ENCODE results near the gene CELF3.

- TF ChIP-seq CTCF (IDR thresholded peaks at IDR 0.05) (no peak), POLR2AphosphoS5 (IDR thresholded peaks at IDR 0.05) (no peak)
Measured at GRCh38 chr1:151689494-151689893, 27.1 kb downstream of the CELF3 start.

Data from suprapubic skin (tissue), 3 donors.